HCT116 (cell line): ENCODE data around the gene MBOAT7. TPM values are rescaled to one million over a fixed set of nuclear protein-coding genes. Genes with fewer than 3 reads are reported as not detected.

ENCODE experiments used
- ATAC-seq: fragments of 200-7000 bp; cut with Tn5 transposase; 2 replicates; pipeline ENCODE4 v1.9.1; 2020; ENCODE audit warnings: mild to moderate bottlenecking, moderate library complexity
- BruUV-seq: library from RNA; stranded (reverse); fragments of 400-500 nt; replicated peaks from 2 replicates; lab custom pipeline; 2021; lab: Mats Ljungman, UMichigan
- CTCF ChIA-PET: fragments of 300-600 bp; sonication (Branson Sonifier 250); formaldehyde crosslinking; loops from one replicate; lab custom pipeline; 2021; ENCODE audit warnings: antibody characterized with exemption; lab: Charles Lee
- POLR2A ChIA-PET: fragments of 300-600, 350-600 bp; sonication (Branson Sonifier 250); formaldehyde crosslinking; loops from one replicate; lab custom pipeline; 2021; ENCODE audit warnings: antibody characterized with exemption; lab: Charles Lee
- RAD21 ChIA-PET, 2 experiments: fragments of 300-600 bp; sonication (Branson Sonifier 250); formaldehyde crosslinking; loops; one replicate each; lab custom pipeline; 2023; ENCODE audit warnings: low total read pairs in 2 of 2; ENCODE audit not compliant: uncharacterized antibody in 2 of 2, unreplicated experiment in 2 of 2, low non-redundant PET in 1 of 2; lab: Charles Lee
- DNase-seq: peaks from one replicate; pipeline ENCODE4 v3.0.0-alpha.2; 2010; ENCODE audit warnings: low read depth, low spot score
- H2AFZ ChIP-seq: fragments of 200-600 bp; shearing (Covaris generic), sonication (generic); 2 replicates; pipeline ENCODE4 v1.6.1; 2017; ENCODE audit warnings: low read depth, mixed run types, mixed read lengths, antibody characterized with exemption, low read length; ENCODE audit not compliant: poor library complexity, severe bottlenecking
- H3K27ac ChIP-seq: 2 replicates; pipeline ENCODE4 v1.5.1; 2012; ENCODE audit warnings: low read depth, low read length
- H3K27me3 ChIP-seq: fragments of 200-600 bp; sonication (generic); 2 replicates; pipeline ENCODE4 v1.6.1; 2016; ENCODE audit warnings: mixed run types, low read length, mixed read lengths; ENCODE audit not compliant: insufficient read depth
- H3K36me3 ChIP-seq, 2 experiments: fragments of 200-500 bp in 1 of 2; fragments of 200-600 bp in 1 of 2; sonication (Bioruptor generic) in 1 of 2; sonication (generic) in 1 of 2; 2 replicates each; pipeline versions ENCODE4 v1.5.1 to v1.6.1; 2014 to 2016; ENCODE audit warnings: low read length in 2 of 2, inconsistent platforms in 1 of 2, mixed read lengths in 1 of 2, mixed run types in 1 of 2; ENCODE audit not compliant: insufficient read depth in 2 of 2, control insufficient read depth in 1 of 2
- H3K4me1 ChIP-seq, 2 experiments: fragments of 200-600 bp in 1 of 2; sonication (generic) in 1 of 2; 2 replicates each; pipeline versions ENCODE4 v1.5.1 to v1.6.1; 2012 to 2017; ENCODE audit warnings: low read length in 2 of 2, inconsistent platforms in 1 of 2, mild to moderate bottlenecking in 1 of 2, mixed read lengths in 1 of 2, mixed run types in 1 of 2, moderate library complexity in 1 of 2; ENCODE audit not compliant: insufficient read depth in 2 of 2, control insufficient read depth in 1 of 2
- H3K4me2 ChIP-seq: fragments of 200-600 bp; sonication (generic); 2 replicates; pipeline ENCODE4 v1.6.1; 2017; ENCODE audit warnings: mixed run types, low read length, mixed read lengths
- H3K4me3 ChIP-seq, 2 experiments: fragments of 200-600 bp in 1 of 2; sonication (generic) in 1 of 2; replicated peaks in 1 of 2; 2 replicates each; pipeline ENCODE4 v1.5.1; 2011 to 2016; ENCODE audit warnings: low read length in 2 of 2, control low read depth in 1 of 2, low read depth in 1 of 2, mild to moderate bottlenecking in 1 of 2, mixed read lengths in 1 of 2, mixed run types in 1 of 2
- H3K79me2 ChIP-seq: fragments of 200-600 bp; sonication (generic); 2 replicates; pipeline ENCODE4 v1.6.1; 2017; ENCODE audit warnings: mild to moderate bottlenecking, mixed run types, low read length, moderate library complexity, mixed read lengths; ENCODE audit not compliant: insufficient read depth
- H3K9ac ChIP-seq: fragments of 200-600 bp; sonication (generic); 2 replicates; pipeline ENCODE4 v1.6.1; 2016; ENCODE audit warnings: low read length, mixed read lengths
- H3K9me2 ChIP-seq: fragments of 200-600 bp; sonication (generic), shearing (Covaris generic); 2 replicates; pipeline ENCODE4 v1.6.1; 2017; ENCODE audit warnings: mixed run types, mild to moderate bottlenecking, moderate library complexity; ENCODE audit not compliant: insufficient read depth
- H3K9me3 ChIP-seq, 2 experiments: fragments of 200-500 bp in 1 of 2; fragments of 200-600 bp in 1 of 2; sonication (Bioruptor generic) in 1 of 2; sonication (generic) in 1 of 2; 2 replicates each; pipeline ENCODE4 v1.6.1; 2014 to 2017; ENCODE audit warnings: low read length in 2 of 2, mixed read lengths in 2 of 2, inconsistent platforms in 1 of 2, low read depth in 1 of 2, mild to moderate bottlenecking in 1 of 2, mixed run types in 1 of 2, moderate library complexity in 1 of 2; ENCODE audit not compliant: control insufficient read depth in 1 of 2, insufficient read depth in 1 of 2
- H4K20me1 ChIP-seq: fragments of 200-600 bp; sonication (generic), shearing (Covaris generic); 2 replicates; pipeline ENCODE4 v1.6.1; 2017; ENCODE audit warnings: mixed run types, mild to moderate bottlenecking, moderate library complexity; ENCODE audit not compliant: insufficient read depth
- CEBPB ChIP-seq: IDR thresholded peaks from 2 replicates; pipeline ENCODE4 v1.6.1; 2012; ENCODE audit warnings: low read depth
- CTCF ChIP-seq, 3 experiments: fragments of 200-600 bp in 1 of 3; sonication (generic) in 1 of 3; IDR thresholded peaks in 2 of 3; conservative IDR thresholded peaks in 1 of 3; 2 replicates each; pipeline ENCODE4 v1.5.1; 2012 to 2017; ENCODE audit warnings: low read depth in 2 of 3, low read length in 2 of 3, antibody characterized with exemption in 1 of 3, borderline replicate concordance in 1 of 3, control low read depth in 1 of 3, mild to moderate bottlenecking in 1 of 3, mixed read lengths in 1 of 3, mixed run types in 1 of 3, moderate library complexity in 1 of 3; ENCODE audit not compliant: insufficient read depth in 1 of 3
- FOSL1 ChIP-seq: IDR thresholded peaks from 2 replicates; pipeline ENCODE4 v1.6.1; 2012; ENCODE audit warnings: low read depth
- POLR2AphosphoS5 ChIP-seq: IDR thresholded peaks from 2 replicates; pipeline ENCODE4 v1.6.1; 2011; ENCODE audit warnings: mild to moderate bottlenecking, low read depth, low read length, moderate library complexity
- RAD21 ChIP-seq: IDR thresholded peaks from 2 replicates; pipeline ENCODE4 v1.6.1; 2012; ENCODE audit warnings: low read depth, mild to moderate bottlenecking
- SIN3A ChIP-seq: IDR thresholded peaks from 2 replicates; pipeline ENCODE4 v1.6.1; 2012; ENCODE audit warnings: low read depth
- SP1 ChIP-seq: IDR thresholded peaks from 2 replicates; pipeline ENCODE4 v1.6.1; 2012; ENCODE audit warnings: low read depth
- SRF ChIP-seq: IDR thresholded peaks from 2 replicates; pipeline ENCODE4 v1.6.1; 2012; ENCODE audit warnings: low read depth
- TCF7L2 ChIP-seq: IDR thresholded peaks from 2 replicates; pipeline ENCODE4 v1.7.0; 2011; ENCODE audit warnings: borderline replicate concordance, inconsistent platforms; ENCODE audit not compliant: insufficient read depth, insufficient read length; ENCODE audit errors: extremely low read depth
- YY1 ChIP-seq: IDR thresholded peaks from 2 replicates; pipeline ENCODE4 v1.6.1; 2011; ENCODE audit warnings: low read length, low read depth, moderate library complexity, mild to moderate bottlenecking; ENCODE audit not compliant: insufficient replicate concordance; ENCODE audit errors: extremely low read depth
- intact Hi-C: fragments of 100-400 bp; cut with micrococcal nuclease; formaldehyde crosslinking; loops from 2 replicates; pipeline ENCODE4 v1.10.0; 2022
- total RNA-seq: library from RNA; stranded (reverse); gene quantifications from one replicate; pipeline ENCODE4 v1.2.1, GENCODE V29; 2021; ENCODE audit not compliant: unreplicated experiment

The MBOAT7 gene
- total RNA-seq, 1 experiment from 2014 or later: 113 TPM

DNA sequence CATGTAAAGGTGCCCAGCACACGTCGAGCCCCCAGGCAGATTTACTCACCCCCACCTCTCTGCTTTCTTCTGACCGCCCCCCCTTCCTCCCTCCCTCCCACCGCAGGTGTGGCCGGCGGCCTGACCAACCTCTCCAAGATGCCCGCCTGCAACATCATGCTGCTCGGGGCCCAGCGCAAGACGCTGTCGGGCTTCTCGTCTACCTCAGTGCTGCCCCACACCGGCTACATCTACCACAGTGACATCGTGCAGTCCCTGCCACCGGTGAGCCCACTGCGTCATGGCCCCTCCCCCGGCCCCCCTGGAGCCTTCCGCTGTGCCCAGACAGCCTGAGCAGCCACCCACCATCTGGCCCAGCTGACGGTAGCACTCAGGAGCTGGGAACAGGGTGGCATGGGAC is 65.0 kb downstream of the MBOAT7 start:
- TF ChIP-seq FOSL1 (no peak), TCF7L2 (no peak), RAD21 (no peak), CEBPB (no peak), YY1 (no peak), POLR2AphosphoS5 (no peak), SP1 (no peak), CTCF (IDR thresholded peaks at IDR 0.05 in 2 of 3, conservative IDR thresholded peaks at IDR 0.05 in 1 of 3; ENCODE audit: borderline replicate concordance in 1 of 3, insufficient read depth in 1 of 3, low read depth in 2 of 3, low read length in 2 of 3) (no peak), SRF (no peak), SIN3A (no peak)
- no peaks in the 10 kb centered on the region for H3K9me3 ChIP-seq
- H3K9me2 ChIP-seq: no peaks in the 10 kb centered on the region
- CTCF ChIA-PET: no interaction called here
- RAD21 ChIA-PET: no interaction called here
- no peaks in the 10 kb centered on the region for H4K20me1 ChIP-seq
- ATAC-seq (no peak), DNase-seq (no peak)
- BruUV-seq: no TSS peak
- H3K4me3 ChIP-seq: no peak overlapping the region
- intact Hi-C loops: no loop called here
- no peak overlapping the region for H3K27ac ChIP-seq
- no peaks in the 10 kb centered on the region for H3K27me3 ChIP-seq
- no peaks in the 10 kb centered on the region for H3K4me1 ChIP-seq
- POLR2A ChIA-PET: interaction anchor here (1.4 kb wide), 1 partner anchor 13 kb away, joined by 3 read pairs; the partner anchor contains the start of gene CNOT3
- H3K79me2 ChIP-seq: no peaks in the 10 kb centered on the region
- peaks cover 42 to 47% of the 10 kb centered on the region in 2 experiments; a peak in 3 of 4 replicates for H3K36me3 ChIP-seq
- H3K9ac ChIP-seq: no peak overlapping the region
- no peak overlapping the region for H2AFZ ChIP-seq
- H3K4me2 ChIP-seq: no peak overlapping the region
